Endothelial cell of hepatic sinusoid (primary cell): Measurements from ENCODE around the gene EGF.
"Not testable (repeated sequence)": the region's sequence is repeated elsewhere in the genome, so short reads cannot be mapped to it uniquely, and the experiment has no call there.

ENCODE experiments used
- in situ Hi-C: cut with HindIII; loops from 2 replicates; pipeline ENCODE4 v1.10.0; 2017; ENCODE audit warnings: low sequenced_read_pairs

Gene EGF

DNA sequence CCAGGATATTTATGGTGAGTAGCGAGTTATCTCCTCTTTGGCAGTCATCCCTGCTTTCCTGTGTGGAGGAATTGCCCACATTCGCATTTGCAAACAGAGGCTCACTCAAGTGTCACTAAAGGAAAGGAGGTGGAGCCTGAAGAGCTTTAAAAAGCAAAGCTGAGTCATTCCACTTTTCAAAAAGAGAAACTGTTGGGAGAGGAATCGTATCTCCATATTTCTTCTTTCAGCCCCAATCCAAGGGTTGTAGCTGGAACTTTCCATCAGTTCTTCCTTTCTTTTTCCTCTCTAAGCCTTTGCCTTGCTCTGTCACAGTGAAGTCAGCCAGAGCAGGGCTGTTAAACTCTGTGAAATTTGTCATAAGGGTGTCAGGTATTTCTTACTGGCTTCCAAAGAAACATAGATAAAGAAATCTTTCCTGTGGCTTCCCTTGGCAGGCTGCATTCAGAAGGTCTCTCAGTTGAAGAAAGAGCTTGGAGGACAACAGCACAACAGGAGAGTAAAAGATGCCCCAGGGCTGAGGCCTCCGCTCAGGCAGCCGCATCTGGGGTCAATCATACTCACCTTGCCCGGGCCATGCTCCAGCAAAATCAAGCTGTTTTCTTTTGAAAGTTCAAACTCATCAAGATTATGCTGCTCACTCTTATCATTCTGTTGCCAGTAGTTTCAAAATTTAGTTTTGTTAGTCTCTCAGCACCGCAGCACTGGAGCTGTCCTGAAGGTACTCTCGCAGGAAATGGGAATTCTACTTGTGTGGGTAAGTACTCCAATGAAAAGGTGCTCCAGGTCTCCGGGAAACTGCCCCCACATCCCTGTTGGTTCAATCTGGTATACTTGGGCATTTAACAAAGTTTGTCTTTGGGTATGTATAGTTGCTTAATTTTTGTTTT lies at the start of gene EGF:
Gene EGF, plus strand, starts transcription at position 178 of the 890 bp plus-strand sequence. Its CDS starts 453 bp downstream, at position 631.
- in situ Hi-C loops: no loop called here

DNA sequence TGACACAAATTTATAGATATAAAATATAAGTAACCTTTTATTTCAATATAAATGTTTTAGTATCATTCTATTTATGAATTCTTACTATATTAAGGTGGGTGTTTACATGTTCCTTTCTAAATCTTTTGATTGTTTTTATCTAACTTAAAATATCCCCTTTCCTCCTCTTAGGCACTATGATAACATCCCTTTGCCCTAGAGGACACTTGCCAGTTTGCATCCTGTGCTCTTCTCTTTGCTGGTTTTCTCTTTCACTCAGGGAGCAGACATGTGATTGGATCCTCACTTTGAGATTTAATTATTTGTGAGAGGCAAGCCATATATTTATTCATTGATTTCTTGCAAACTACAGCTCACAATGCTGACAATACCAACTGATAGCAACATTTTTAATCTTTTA lies 48.5 kb upstream of the EGF start:
- in situ Hi-C loops: no loop called here

DNA sequence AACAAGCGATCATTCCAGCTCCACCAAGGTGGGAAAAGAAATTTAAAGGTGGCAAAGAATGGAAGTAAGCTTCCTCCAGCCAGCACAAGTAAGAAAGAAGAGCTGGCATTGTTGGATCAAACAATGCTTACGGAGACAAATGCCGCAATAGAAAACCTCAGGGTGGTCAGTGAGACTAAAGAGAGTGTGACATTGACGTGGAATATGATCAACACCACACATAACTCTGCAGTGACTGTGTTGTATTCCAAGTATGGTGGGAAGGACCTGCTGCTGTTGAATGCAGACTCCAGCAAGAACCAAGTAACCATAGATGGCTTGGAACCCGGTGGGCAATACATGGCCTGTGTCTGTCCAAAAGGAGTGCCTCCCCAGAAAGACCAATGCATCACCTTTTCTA lies 42.6 kb upstream of the EGF start:
- in situ Hi-C loops: no loop called here

DNA sequence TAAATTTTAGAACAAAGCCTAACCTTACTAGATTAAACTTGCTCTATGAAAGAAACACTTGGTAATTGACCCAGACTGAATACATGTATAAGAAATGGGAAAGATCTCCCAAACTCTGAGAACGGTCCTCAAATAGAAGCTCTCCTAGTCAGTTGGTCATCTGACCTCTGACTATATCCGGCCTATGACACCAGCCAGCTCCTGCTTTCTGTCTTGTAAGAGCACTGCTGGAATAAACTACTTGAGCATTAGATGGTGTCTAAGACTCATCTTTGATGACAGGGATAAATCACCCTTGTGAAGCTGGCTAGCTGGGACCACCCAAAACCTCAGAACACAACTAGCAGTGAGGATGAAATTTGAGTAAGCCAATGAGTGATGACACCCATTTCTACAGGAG lies 40.6 kb upstream of the EGF start:
- in situ Hi-C loops: no loop called here

DNA sequence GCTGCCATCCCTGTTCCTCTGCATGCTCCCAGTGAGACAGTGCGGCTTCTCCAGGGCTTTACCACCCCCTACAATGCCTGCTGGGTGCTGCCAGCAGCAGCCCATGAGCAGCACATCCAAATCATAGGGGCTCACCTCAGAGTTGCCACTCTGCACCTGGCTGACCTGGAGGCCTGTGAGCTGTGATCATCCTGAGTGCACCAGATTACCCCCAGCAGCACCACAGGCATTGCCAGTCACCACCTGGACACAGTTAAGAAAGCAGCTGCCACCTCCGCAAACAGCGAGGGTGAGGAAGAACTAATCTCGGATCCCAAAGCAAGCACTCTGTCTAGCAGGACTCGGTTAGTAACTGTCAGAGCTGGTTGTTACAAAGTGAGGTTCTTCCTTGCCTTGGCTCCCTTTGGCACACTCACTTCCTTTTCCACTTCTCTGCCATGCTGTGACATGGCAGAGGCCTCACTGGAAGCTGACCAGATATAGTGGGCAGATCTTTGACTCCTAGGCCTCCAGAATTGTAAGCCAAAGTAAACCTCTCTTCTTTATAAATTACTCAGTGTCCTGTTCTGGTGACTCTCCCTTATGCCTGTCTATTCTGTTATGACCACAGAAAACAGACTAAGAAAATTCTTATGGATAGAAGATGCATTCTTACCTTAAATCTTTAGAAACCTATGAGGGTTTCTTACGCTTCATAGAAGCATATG lies 39.6 kb upstream of the EGF start:
- in situ Hi-C loops: no loop called here

DNA sequence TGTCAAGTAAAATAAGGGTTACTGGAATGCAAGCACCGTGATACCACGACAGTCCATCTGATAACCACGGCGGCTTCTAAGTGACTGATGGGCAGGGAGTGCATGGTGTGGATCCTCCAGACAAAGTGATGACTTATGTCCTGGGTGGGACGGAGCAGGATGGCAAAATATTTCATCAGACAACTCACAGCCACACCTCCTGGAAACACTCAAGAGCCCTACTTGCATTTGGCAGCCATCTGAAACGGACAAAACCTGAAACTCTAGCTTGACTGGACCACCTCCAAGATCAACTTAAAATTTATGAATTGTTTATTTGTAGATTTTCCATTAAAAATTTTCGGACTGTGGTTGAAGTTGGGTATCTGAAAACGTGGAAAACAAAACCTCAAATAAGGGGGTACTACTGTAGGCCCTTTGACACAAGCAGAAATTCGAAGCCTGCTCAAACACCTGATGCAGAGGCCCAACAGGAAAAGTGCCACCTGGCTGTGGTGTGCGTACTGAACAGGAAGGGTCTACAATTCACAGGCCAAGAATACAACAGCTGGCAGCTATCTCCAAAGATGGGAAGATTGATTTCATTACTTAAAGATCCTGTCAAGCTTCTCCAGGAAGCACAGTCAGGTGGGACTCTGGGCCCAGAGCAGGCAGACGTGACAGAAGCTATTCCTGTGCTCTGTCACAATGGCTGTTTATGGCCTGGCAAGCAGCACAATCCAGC lies 38.7 kb upstream of the EGF start:
- in situ Hi-C loops: no loop called here

DNA sequence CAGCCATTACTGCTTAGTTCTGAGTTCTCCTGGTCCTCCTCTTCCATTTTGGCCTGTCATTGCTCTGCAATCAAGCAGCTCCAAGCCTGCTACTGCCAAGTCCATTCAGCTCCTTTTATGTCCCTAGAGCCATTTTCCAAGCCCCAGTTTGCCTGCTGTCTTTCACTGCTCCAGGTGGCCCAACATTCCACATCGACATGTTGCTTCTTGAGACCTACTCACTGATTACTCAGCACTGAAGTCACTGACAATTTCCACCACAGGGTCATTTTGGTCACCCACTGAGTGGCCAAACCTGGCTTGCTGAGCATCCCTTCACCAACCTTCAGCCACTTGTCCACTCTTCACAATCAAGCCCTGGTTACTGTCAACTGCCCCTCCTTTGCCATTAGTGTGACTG lies 37.6 kb upstream of the EGF start:
- in situ Hi-C loops: no loop called here

DNA sequence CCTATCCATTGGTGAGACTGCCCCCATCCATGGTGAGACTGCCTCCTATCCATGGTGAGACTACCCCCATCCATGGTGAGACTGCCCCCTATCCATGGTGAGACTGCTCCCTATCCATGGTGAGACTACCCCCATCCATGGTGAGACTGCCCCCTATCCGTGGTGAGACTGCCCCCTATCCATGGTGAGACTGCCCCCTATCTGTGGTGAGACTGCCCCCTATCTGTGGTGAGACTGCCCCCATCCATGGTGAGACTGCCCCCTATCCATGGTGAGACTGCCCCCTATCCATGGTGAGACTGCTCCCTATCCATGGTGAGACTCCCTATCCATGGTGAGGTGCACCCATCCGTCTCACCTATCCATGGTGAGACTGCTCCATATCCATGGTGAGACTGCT lies 37.1 kb upstream of the EGF start:
- in situ Hi-C loops: not testable (repeated sequence)

DNA sequence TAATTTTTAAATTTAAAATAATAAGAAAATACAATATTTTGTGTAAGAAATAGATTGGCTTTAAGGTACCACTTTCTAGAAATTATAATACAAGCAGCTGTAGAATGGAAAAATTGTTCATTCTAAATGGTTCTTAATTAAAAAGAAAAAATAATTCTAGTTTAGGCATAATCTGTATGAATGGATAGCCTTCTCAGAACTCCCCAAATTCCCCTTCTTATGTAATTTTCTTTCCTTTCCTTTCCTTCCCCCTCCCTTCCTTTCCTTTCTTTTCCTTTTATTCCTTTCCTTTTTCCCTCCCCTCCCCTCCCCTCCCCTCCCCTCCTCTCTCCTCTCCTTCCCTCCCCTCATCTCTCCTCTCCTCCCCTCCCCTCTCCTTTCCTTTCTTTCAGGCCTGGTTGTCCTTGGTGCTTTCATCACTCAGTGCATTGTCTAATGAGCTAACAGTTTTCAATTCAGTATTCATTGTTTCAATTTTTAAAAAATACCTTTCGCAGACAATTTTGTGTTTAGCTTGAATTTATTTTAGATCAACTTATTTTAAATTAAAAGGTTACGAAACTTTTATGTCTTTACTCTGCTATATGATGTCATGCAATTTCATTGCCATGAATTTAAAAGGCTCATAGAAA lies 35.9 kb upstream of the EGF start:
- in situ Hi-C loops: no loop called here

DNA sequence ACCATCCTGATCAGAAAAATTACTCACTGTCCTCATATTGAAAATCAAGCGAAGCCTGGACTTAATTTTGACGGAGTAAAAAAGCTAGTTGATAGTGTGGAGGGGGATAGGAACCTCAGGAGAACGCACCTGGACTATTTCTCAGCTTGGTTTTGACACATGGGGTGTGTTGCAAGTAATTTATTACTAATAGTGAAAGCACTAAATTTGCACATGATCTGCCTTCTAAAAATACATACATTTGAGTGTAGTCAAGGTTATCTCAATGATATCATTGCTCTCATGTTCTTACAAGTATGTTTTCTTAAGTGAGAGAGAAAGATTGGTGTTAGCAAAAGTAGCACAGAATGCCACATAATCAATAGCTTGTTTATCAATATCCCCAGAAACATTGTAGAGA lies 35.3 kb upstream of the EGF start:
- in situ Hi-C loops: no loop called here

DNA sequence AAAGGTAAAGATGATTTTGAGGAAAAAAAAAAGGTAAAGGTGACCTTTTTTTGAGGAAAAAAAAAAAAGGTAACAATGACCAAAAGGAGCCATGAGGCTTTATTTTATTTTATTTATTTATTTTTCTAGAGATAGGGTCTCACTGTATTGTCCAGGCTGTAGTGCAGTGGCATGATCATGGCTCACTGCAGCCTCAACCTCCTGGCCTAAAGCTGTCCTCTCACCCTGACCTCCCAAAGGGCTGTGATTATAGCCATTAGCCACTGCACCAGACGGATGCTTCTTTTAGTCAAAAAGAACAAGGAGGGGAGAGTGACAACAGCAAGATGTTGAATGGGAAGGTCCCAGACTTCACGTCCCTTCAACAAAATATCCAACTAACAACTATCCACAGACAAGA lies 34.3 kb upstream of the EGF start:
- in situ Hi-C loops: no loop called here

DNA sequence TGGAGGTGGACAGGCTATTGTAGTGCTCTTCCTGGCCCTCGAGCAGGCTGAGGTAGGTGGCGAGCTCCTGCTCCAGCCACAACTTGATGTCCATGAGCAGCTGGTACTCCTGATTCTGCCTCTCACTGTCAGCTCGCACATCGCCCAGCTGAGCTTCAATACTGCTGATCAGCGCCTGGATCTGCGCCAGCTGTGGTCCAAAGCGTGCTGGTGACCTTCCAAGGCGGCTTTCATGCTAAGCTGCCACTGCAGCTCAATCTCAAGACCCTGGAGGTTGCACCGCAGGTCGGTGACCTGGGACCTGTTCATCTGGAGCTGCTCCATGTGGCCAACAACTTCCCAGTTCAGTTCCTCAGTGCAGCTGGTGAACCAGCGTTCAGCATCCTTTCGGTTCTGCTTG lies 33.6 kb upstream of the EGF start:
- in situ Hi-C loops: no loop called here

DNA sequence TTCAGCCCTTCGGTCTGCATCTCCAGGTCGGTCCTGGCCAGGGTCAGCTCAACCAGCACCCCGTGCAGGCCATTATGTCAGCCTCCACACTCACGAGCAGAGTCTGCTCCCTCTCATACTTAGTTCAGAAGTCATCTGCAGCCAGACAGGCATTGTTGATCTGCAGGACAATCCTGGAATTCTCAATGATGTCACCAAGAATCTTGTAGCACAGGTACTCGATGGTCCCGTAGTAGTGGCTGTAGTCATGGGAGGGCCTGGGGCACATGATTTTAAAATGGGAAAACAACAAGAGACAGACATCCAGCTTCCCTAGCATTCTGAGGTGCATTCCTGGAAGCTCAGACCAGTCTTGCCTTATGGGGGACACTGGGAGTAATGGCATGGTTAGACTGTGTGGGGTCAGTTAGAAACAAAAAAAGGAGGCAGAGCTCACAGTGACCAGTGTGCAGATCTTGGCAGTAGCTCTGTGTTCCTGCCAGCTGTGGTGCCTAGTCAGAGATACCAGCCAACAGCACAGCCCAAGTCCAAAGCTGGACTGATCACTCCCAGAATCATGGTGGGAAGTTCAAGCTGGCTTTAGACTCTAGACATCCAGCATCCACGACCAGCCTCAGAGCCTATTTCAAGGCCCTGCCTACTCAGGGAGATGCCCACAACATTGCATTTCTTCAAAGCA lies 32.9 kb upstream of the EGF start:
- in situ Hi-C loops: no loop called here

DNA sequence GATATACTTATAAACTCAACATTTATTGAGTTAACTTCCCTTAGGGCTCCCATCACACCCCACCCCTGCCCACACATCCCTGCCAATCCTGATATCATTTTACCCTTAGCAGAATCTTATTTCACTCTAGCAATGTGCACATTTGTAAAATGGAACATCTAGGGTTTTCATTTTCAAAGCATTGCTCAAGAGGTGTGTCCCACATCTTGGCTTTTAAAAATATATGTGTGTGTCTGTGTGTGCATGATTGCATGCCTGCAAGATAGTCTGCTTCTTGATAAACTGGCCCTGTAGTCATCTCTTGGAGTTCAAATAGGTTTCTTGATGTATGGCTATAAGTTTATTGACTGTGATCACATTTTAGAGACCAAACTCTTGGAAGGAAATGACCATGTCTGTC lies 26.4 kb upstream of the EGF start:
- in situ Hi-C loops: no loop called here

DNA sequence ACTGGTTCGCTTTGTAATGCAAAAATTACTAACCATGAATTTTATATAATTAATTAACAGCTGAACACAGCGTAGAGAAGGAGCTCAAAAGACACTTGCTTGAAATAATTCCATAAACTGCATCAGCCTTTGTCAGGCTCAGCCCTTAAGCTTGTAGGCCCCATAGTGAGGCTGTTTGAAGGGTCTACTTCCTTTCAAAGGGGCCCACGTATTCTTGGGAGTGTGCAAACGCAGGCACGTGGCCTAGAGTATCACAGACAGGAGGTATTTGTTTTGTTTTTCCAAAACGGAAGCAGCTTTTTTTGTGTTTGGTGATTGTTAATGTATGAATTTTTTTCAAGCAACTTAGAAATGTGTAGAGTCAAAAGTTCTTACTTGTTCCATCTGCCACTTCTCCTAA lies 25.6 kb upstream of the EGF start:
- in situ Hi-C loops: no loop called here

DNA sequence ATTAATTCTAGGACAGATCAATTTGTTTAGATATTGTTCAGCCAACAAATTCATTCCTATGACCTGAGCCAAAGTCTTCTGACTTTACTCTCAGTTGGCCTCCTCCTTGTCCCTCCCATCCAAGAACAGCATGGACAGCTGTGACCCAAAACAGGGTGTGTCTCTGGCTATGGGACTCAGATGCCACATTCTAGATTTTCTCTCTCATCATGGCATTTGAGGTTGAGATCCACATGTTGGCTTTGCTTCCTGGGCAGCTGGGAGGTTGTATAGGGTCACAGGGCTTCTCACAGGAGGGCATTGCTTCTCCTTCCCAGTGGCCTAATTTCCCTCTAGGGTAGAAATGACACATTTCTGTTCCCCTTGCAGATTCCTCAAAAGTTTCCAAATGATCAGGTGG lies 22.6 kb upstream of the EGF start:
- in situ Hi-C loops: no loop called here

DNA sequence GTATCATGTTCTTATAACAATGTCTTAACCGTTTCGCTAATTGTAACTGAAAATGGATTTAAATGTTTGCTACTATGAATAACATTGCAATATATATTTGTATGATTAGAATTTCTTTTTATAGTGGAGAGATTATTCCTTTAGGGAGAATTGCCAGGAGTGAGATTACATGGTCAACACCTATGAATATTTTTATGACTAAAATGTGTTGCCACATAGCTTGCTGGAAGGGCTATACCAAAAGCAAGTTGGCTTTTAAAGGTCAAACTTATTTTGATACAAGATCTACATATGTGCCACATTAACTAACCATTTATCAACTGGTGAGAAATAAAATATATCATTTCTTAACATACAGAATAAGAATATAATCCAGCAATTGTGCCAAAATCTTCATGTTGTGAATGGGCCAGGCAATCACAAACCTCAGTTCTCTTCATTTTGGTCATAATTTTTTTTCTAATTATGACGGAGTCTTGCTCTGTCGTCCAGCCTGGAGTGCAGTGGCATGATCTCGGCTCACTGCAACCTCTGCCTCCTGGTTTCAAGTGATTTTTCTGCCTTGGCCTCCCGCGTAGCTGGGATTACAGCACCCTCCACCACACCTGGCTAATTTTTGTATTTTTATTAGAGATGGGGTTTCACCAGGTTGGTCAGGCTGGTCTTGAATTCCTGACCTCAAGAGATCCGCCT lies 10.0 kb upstream of the EGF start:
- in situ Hi-C loops: no loop called here

DNA sequence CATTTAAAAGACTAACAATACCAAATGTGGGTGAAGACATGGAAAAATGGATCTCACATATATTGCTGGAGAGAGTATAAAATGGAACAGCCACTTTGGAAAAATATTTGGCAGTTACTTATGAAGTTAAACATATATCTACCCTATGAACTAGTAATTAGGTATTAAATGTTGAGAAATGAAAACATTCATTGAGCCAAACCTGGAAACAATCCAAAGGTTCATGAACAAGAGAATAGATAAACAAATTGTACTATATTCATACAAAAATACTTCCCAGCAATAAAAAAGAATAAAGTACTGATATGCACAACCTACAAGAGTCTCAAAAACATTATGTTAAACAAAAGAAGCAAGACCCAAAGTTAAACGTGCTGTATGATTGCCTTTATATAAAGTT lies 4.0 kb upstream of the EGF start:
- in situ Hi-C loops: no loop called here

DNA sequence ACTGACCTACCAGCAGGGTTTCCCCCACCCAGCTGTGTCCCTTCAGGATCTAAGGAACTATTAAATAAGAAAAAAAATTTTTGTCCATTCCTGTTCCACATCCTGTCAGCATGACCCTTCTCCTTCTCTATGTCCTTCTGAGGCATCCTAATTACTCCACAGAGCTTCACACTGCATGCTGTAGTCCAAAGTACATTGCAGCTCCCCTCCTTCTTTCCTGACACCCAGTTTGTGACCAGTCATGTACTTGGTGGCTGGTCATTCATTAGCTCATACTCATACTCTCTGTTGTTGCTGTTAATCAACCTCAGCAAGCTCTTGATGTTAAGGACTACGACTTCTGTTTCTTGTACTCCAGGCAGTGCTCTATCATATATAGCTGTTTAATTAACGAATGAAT lies 2.4 kb upstream of the EGF start:
- in situ Hi-C loops: no loop called here

DNA sequence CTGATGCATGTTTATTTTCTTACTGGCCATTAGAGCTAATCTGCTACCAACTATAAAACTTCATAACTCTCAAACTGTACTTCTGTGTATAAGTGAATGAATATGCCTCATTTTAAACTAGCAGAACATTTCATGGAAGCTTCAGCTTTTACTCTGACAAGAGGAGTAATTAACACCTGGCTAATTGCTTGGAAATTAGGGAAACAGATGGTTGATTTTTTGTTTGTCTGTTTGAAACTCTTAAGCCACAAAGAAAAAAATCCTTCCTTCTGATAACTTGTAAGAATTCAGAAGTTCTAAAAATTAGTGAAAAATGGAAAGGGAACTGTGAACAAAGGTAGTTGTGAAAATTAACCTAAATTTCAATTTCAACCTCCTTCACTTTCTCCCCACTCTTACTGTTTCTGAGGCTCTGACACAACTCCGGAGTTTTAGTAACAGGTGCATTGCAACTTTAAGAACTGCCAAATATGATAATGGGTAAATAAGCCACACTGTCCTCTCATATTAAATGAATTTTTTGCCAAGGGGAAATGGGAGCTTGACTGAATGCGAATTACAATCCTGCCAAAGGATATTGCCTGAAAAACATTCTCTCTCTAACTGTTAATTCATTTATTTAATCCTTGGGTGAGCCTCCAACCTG lies 1.0 kb downstream of the EGF start:
- in situ Hi-C loops: no loop called here
